SU-DHL-6 (cell line): ENCODE data around the gene CYTH1.

Experiments used
- H2AFZ ChIP-seq: fragments of 200-600 bp; sonication (generic); 2 replicates; pipeline ENCODE4 v1.6.1; 2014; ENCODE audit warnings: low read depth, mild to moderate bottlenecking, moderate library complexity, mixed read lengths, antibody characterized with exemption, low read length; ENCODE audit not compliant: severe bottlenecking
- H3F3A ChIP-seq: fragments of 200-600 bp; shearing (Covaris generic); 2 replicates; pipeline ENCODE4 v1.6.0; 2016; ENCODE audit warnings: antibody characterized with exemption, mild to moderate bottlenecking; ENCODE audit not compliant: insufficient read depth
- H3K27ac ChIP-seq: fragments of 200-600 bp; sonication (generic); 2 replicates; pipeline ENCODE4 v1.5.1; 2016; ENCODE audit warnings: low read depth, mild to moderate bottlenecking, low read length, moderate library complexity, mixed read lengths
- H3K27me3 ChIP-seq: fragments of 200-600 bp; sonication (generic), shearing (Covaris generic); 2 replicates; pipeline ENCODE4 v1.6.0; 2014; ENCODE audit warnings: mild to moderate bottlenecking, low read length
- H3K36me3 ChIP-seq: fragments of 200-600 bp; sonication (generic); 2 replicates; pipeline ENCODE4 v1.6.1; 2014; ENCODE audit warnings: mild to moderate bottlenecking, low read length, mixed read lengths
- H3K4me2 ChIP-seq: fragments of 300-600, 200-600 bp; shearing (Covaris generic), sonication (generic); 2 replicates; pipeline ENCODE4 v1.6.0; 2014; ENCODE audit warnings: low read length, low read depth, mild to moderate bottlenecking; ENCODE audit not compliant: poor library complexity, severe bottlenecking
- H3K4me3 ChIP-seq: fragments of 200-600 bp; sonication (generic); 2 replicates; pipeline ENCODE4 v1.5.1; 2014; ENCODE audit warnings: antibody characterized with exemption, low read length, mild to moderate bottlenecking, mixed read lengths; ENCODE audit not compliant: insufficient read depth, poor library complexity, severe bottlenecking
- H3K79me2 ChIP-seq: fragments of 200-600 bp; sonication (generic); 2 replicates; pipeline ENCODE4 v1.6.1; 2014; ENCODE audit warnings: mild to moderate bottlenecking, low read length, moderate library complexity; ENCODE audit not compliant: insufficient read depth
- H3K9ac ChIP-seq: fragments of 200-600 bp; sonication (generic); 2 replicates; pipeline ENCODE4 v1.7.0; 2014; ENCODE audit warnings: mild to moderate bottlenecking, low read length
- H3K9me2 ChIP-seq: fragments of 200-600 bp; sonication (generic); replicated peaks from 2 replicates; pipeline ENCODE4 v1.6.1; 2014; ENCODE audit warnings: low read length; ENCODE audit not compliant: insufficient read depth
- H3K9me3 ChIP-seq: fragments of 200-600 bp; sonication (generic); 2 replicates; pipeline ENCODE4 v1.6.1; 2014; ENCODE audit warnings: low read length, mixed read lengths; ENCODE audit not compliant: insufficient read depth
- H4K20me1 ChIP-seq: fragments of 200-600 bp; sonication (generic); 2 replicates; pipeline ENCODE4 v1.6.1; 2014; ENCODE audit warnings: low read depth, mild to moderate bottlenecking, antibody characterized with exemption, low read length, moderate library complexity, mixed read lengths
- CTCF ChIP-seq: fragments of 200-600 bp; sonication (generic); IDR thresholded peaks from one replicate; pipeline ENCODE4 v1.5.1; 2017; ENCODE audit warnings: antibody characterized with exemption, mild to moderate bottlenecking, low read length, moderate library complexity; ENCODE audit not compliant: insufficient read depth, poor library complexity, severe bottlenecking
- EZH2phosphoT487 ChIP-seq: fragments of 200-600 bp; sonication (generic), shearing (Covaris generic); conservative IDR thresholded peaks from 2 replicates; pipeline ENCODE4 v1.6.1; 2018; ENCODE audit warnings: mild to moderate bottlenecking, antibody characterized with exemption, low read length, moderate library complexity, mixed read lengths

Gene CYTH1

GRCh38 chr17:78732354-78732753 lies 49.7 kb downstream of the CYTH1 start:
- Histone ChIP-seq H3K36me3 (no peaks in the 10 kb centered on the region), H3K27ac (peak overlapping the region; percentile 96), H3K27me3 (no peaks in the 10 kb centered on the region), H3K4me3 (peak overlapping the region; percentile 91), H3K4me2 (peak overlapping the region; percentile 88), H2AFZ (no peak overlapping the region), H3F3A (peaks cover 82% of the 10 kb centered on the region), H4K20me1 (no peaks in the 10 kb centered on the region), H3K9me2 (no peaks in the 10 kb centered on the region), H3K9ac (peak overlapping the region; percentile 87), H3K79me2 (peaks cover 95% of the 10 kb centered on the region), H3K9me3 (no peaks in the 10 kb centered on the region)
- TF ChIP-seq EZH2phosphoT487 (no peak), CTCF (no peak)

GRCh38 chr17:78731904-78732303 lies 50.2 kb downstream of the CYTH1 start:
- Histone ChIP-seq H3K9me3 (no peaks in the 10 kb centered on the region), H3F3A (peaks cover 82% of the 10 kb centered on the region), H3K4me2 (peak overlapping the region; percentile 88), H3K27me3 (no peaks in the 10 kb centered on the region), H2AFZ (no peak overlapping the region), H3K4me3 (peak overlapping the region; percentile 91), H3K36me3 (no peaks in the 10 kb centered on the region), H3K27ac (peak overlapping the region; percentile 96), H3K9me2 (no peaks in the 10 kb centered on the region), H4K20me1 (no peaks in the 10 kb centered on the region), H3K9ac (peak overlapping the region; percentile 87), H3K79me2 (peaks cover 95% of the 10 kb centered on the region)
- no peak for TF ChIP-seq CTCF
- no peak for TF ChIP-seq EZH2phosphoT487

GRCh38 chr17:78729641-78730040 lies 52.4 kb downstream of the CYTH1 start:
- peak overlapping the region; percentile 96 for H3K27ac ChIP-seq

More at GRCh38 chr17:78729641-78730040, 52.4 kb downstream of the CYTH1 start:
- Histone ChIP-seq H3K36me3 (no peaks in the 10 kb centered on the region), H3K9me2 (no peaks in the 10 kb centered on the region), H2AFZ (no peak overlapping the region), H3K79me2 (peaks cover 95% of the 10 kb centered on the region), H3K4me2 (peak overlapping the region; percentile 88), H4K20me1 (no peaks in the 10 kb centered on the region; the same call in 1 of the 2 replicates), H3F3A (peaks cover 85% of the 10 kb centered on the region), H3K27me3 (no peaks in the 10 kb centered on the region), H3K4me3 (peak overlapping the region; percentile 46), H3K9ac (peak overlapping the region; percentile 56), H3K9me3 (no peaks in the 10 kb centered on the region)
- no peak for TF ChIP-seq EZH2phosphoT487
- TF ChIP-seq CTCF: no peak
